ENCODE results near the gene SYNDIG1. TPM values are rescaled to one million over a fixed set of nuclear protein-coding genes. Genes with fewer than 3 reads are reported as not detected.
A peak's percentile ranks its signal among the peaks of the same experiment; 100 is the strongest.

The SYNDIG1 gene
- total RNA-seq, 6 experiments from 2014 or later = not detected

DNA sequence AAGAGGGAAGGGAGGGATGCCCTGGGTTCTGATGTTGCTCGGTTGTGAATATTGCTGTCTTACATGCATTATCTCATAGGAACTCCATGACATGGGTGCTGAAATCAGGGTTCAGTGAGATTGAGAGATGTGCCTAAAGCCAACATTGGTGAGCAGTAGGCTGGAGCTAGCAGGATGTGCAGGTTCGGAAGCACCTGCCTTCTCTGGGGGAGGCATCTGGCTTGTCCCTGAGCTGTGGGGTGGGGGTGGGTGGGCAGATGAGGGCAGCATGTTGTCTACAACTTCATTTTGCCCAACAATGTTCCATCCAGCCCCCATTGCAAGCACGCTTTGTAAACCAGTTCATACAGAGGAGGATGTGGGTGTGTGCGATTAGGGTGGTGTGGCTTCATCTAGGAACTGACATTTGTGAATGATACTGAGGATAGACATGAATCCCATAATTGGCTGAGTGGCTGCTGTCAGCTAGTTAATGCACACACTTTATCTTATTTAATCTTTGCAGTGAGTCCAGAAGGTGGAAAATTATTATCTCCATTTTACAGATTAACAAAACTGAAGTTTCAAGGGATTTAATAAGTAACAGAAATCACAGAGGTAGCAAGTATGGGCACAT lies 119.4 kb downstream of the SYNDIG1 start:
- H3K9me3 ChIP-seq = no peaks in the 10 kb centered on the region
- DNase-seq (no peak), ATAC-seq (no peak)
- no peak overlapping the region for H3K4me3 ChIP-seq
- no peaks in the 10 kb centered on the region for H3K27me3 ChIP-seq
- TF ChIP-seq, protein P1, sequence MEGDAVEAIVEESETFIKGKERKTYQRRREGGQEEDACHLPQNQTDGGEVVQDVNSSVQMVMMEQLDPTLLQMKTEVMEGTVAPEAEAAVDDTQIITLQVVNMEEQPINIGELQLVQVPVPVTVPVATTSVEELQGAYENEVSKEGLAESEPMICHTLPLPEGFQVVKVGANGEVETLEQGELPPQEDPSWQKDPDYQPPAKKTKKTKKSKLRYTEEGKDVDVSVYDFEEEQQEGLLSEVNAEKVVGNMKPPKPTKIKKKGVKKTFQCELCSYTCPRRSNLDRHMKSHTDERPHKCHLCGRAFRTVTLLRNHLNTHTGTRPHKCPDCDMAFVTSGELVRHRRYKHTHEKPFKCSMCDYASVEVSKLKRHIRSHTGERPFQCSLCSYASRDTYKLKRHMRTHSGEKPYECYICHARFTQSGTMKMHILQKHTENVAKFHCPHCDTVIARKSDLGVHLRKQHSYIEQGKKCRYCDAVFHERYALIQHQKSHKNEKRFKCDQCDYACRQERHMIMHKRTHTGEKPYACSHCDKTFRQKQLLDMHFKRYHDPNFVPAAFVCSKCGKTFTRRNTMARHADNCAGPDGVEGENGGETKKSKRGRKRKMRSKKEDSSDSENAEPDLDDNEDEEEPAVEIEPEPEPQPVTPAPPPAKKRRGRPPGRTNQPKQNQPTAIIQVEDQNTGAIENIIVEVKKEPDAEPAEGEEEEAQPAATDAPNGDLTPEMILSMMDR (IDR thresholded peaks at IDR 0.05) = no peak
- TF ChIP-seq POLR2A (IDR thresholded peaks at IDR 0.05) = no peak
- no peaks in the 10 kb centered on the region for H3K4me1 ChIP-seq
- WGBS (ENCODE audit: insufficient coverage, low coverage, low lambda C conversion rate, missing lambda C conversion rate) = 68% methylated on average over 4 of the region's 4 CpGs
- H3K27ac ChIP-seq = no peak overlapping the region
- H3K36me3 ChIP-seq = no peaks in the 10 kb centered on the region
- intact Hi-C loops (cut with DNase I) = no loop called here

DNA sequence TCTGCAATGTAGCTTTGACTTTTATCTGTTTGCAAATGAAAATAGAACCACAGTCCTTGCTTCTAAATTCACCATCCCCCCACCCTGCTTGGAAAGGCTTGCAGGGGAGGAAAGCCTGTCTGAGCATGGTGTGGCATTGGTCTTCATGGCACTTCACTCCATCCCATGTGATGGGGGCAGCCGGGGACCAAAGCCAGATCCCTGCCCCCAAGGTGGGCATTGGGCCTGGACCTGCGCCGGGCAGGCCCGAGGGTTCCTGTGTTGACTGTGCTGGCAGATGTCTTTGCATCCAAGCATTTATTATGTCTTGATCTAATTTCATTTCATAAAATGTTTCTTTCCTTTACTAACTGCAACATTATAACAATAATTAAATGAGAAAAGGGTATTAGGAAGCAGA lies 120.0 kb downstream of the SYNDIG1 start:
- WGBS (ENCODE audit: insufficient coverage, low coverage, low lambda C conversion rate, missing lambda C conversion rate) = no CpG with 5 or more reads among the region's 4 CpGs
- no peak overlapping the region for H3K4me3 ChIP-seq
- H3K27ac ChIP-seq = no peak overlapping the region
- H3K36me3 ChIP-seq = no peaks in the 10 kb centered on the region
- TF ChIP-seq, protein P1 (IDR thresholded peaks at IDR 0.05) = no peak
- TF ChIP-seq POLR2A (IDR thresholded peaks at IDR 0.05) = no peak
- H3K9me3 ChIP-seq = no peaks in the 10 kb centered on the region
- DNase-seq (no peak), ATAC-seq (no peak)
- intact Hi-C loops (cut with DNase I) = no loop called here
- H3K4me1 ChIP-seq = no peaks in the 10 kb centered on the region
- H3K27me3 ChIP-seq = no peaks in the 10 kb centered on the region

DNA sequence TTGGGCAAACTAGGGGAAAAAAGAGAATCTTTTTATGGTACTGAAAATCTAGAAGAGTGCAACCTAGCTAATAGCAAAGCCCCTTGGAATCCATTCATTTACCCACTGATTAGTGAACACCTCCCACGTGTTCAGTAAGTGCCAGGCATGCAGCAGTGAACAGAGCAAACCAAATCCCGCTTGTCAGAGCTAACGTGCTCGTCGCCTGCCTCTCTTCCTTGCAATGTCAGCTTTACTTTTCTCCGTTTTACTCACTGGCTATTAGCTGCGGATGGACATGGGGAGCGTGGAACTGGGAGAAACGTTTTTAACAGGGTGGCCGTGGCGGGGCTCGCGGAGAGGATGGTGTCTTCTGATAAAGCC lies 120.4 kb downstream of the SYNDIG1 start:
- 58% methylated on average over 12 of the region's 13 CpGs for WGBS (ENCODE audit: insufficient coverage, low coverage, low lambda C conversion rate, missing lambda C conversion rate)
- no peaks in the 10 kb centered on the region for H3K36me3 ChIP-seq
- intact Hi-C loops (cut with DNase I) = no loop called here
- no peak overlapping the region for H3K4me3 ChIP-seq
- ATAC-seq (no peak), DNase-seq (no peak)
- no peak for TF ChIP-seq POLR2A (IDR thresholded peaks at IDR 0.05)
- TF ChIP-seq, protein P1 (IDR thresholded peaks at IDR 0.05) = no peak
- H3K4me1 ChIP-seq = no peaks in the 10 kb centered on the region
- no peak overlapping the region for H3K27ac ChIP-seq
- no peaks in the 10 kb centered on the region for H3K9me3 ChIP-seq
- H3K27me3 ChIP-seq = no peaks in the 10 kb centered on the region

DNA sequence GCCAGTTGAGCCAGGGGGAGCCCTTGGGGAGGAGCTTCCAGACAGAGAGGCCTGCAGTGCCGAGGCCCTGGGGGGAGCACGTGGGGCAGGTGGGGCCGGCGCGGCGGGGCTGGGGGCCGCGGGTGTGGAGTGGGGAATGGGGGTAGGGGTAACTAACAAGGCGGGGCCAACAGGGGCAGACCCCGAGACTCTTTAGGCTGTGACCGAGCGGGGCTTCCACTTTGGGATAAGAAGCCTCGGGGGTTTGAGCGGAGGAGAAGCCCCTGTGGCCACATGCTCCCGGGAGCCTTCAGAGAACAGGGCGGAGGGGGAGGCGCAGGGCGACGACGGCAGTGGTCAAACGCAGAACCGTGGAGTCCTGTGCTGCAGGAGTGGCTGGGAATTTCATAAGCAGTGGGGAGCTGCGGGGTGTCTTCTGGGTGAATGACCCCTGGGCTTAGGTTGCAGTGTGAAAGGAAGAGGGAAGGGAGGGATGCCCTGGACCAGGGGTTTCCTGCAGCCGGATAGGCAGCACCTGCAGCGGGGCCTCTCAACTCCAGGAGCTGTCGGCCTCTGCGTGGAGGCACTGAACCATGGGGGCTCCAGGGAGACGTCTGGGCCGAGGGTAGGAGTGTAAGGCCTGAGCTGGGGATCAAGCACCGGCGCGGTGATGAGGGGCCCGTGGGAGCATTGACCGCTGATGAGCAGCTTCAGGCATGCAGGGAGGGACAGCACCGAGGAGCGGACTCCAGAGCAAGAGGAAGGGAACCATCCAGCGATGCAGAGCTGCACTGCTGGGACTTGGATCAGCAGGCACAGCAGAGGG lies 121.0 kb downstream of the SYNDIG1 start:
- DNase-seq (no peak), ATAC-seq (peak in 1 of 4 donors; percentile 28)
- no peaks in the 10 kb centered on the region for H3K36me3 ChIP-seq
- H3K4me1 ChIP-seq = no peaks in the 10 kb centered on the region
- TF ChIP-seq, protein P1 (IDR thresholded peaks at IDR 0.05) = no peak
- TF ChIP-seq POLR2A (IDR thresholded peaks at IDR 0.05) = no peak
- H3K4me3 ChIP-seq = no peak overlapping the region
- no peak overlapping the region for H3K27ac ChIP-seq
- intact Hi-C loops (cut with DNase I) = no loop called here
- H3K9me3 ChIP-seq = no peaks in the 10 kb centered on the region
- no peaks in the 10 kb centered on the region for H3K27me3 ChIP-seq
- 55% methylated on average over 8 of the region's 37 CpGs for WGBS (ENCODE audit: insufficient coverage, low coverage, low lambda C conversion rate, missing lambda C conversion rate)
